Sigmoid colon (tissue), 7 donors: ENCODE results near the gene PKP1. TPM values are rescaled to one million over a fixed set of nuclear protein-coding genes. Genes with fewer than 3 reads are reported as not detected.

Experiments used
- DNase-seq: peaks from one replicate; pipeline ENCODE4 v3.0.0-alpha.2; 2019
- H3K27ac ChIP-seq, 4 donors: fragments of 200-600 bp; sonication (generic); one replicate each; pipeline ENCODE4 v1.5.1; 2016 to 2019; ENCODE audit warnings: mild to moderate bottlenecking in 1 of 4
- H3K27me3 ChIP-seq, 3 donors: fragments of 200-600 bp; sonication (generic); one replicate each; pipeline ENCODE4 v1.5.1; 2019; ENCODE audit warnings: mild to moderate bottlenecking in 1 of 3
- H3K36me3 ChIP-seq, 4 donors: fragments of 200-600 bp; sonication (generic); one replicate each; pipeline ENCODE4 v1.5.1; 2016 to 2019
- H3K4me1 ChIP-seq, 4 donors: fragments of 200-600 bp; sonication (generic); one replicate each; pipeline ENCODE4 v1.5.1; 2017 to 2019
- H3K4me3 ChIP-seq, 4 donors: fragments of 200-600 bp; sonication (generic); one replicate each; pipeline ENCODE4 v1.5.1; 2017 to 2019; ENCODE audit warnings: mild to moderate bottlenecking in 2 of 4, moderate library complexity in 1 of 4
- H3K9me3 ChIP-seq, 4 donors: fragments of 200-600 bp in 3 of 4; sonication (generic) in 3 of 4; one replicate each; pipeline versions ENCODE4 v1.5.1 to v1.6.1; 2013 to 2019
- CTCF ChIP-seq, 4 experiments: fragments of 450-650 bp in 3 of 4; fragments of 200-600 bp in 1 of 4; IDR thresholded peaks; one replicate each; pipeline ENCODE4 v1.5.1; 2016 to 2019; ENCODE audit warnings: antibody characterized with exemption in 4 of 4, mild to moderate bottlenecking in 3 of 4, moderate library complexity in 2 of 4
- EP300 ChIP-seq, 4 donors: sonication (generic); formaldehyde crosslinking; IDR thresholded peaks; one replicate each; pipeline ENCODE4 v1.6.1; 2017; ENCODE audit warnings: antibody characterized with exemption in 4 of 4
- POLR2A ChIP-seq, 2 donors: fragments of 450-650 bp; IDR thresholded peaks; one replicate each; pipeline ENCODE4 v1.6.1; 2016; ENCODE audit warnings: antibody characterized with exemption in 2 of 2, mild to moderate bottlenecking in 2 of 2, moderate library complexity in 2 of 2
- POLR2AphosphoS5 ChIP-seq, 4 donors: sonication (generic); formaldehyde crosslinking; IDR thresholded peaks; one replicate each; pipeline ENCODE4 v1.6.1; 2017; ENCODE audit warnings: antibody characterized with exemption in 4 of 4
- WGBS, 2 donors: extraction: QIAGEN DNeasy Blood & Tissue Kit; methylation state at CpG; one replicate each; pipeline ENCODE4 v1.1.7; 2013; 5-methylcytosine and 5-hydroxymethylcytosine counted together
- intact Hi-C: fragments of 100-400 bp; cut with DNase I; formaldehyde crosslinking; loops from one replicate; pipeline ENCODE4 v1.15.1; 2023
- polyA plus RNA-seq, 3 donors: library from polyadenylated mRNA; stranded (reverse); fragments of 200-250 nt; gene quantifications; one replicate each; pipeline ENCODE4 v1.2.3, GENCODE V29; 2013
- total RNA-seq, 4 donors: library from RNA; depleted of rRNA; stranded (reverse); fragments of >200 nt; gene quantifications; one replicate each; pipeline ENCODE4 v1.1.0, GENCODE V29; 2016
- donor health status: healthy with polysubstance abuse.
- donor health status: Bipolar disorder and iron deficiency.
- donor health status: healthy.

Gene PKP1
- total and polyA plus RNA-seq, 7 donors, result under 0.01 to 0.60 (median 0.16) TPM; not detected in 2

GRCh38 chr1:201353186-201353940, 70.1 kb downstream of the PKP1 start:
- H3K36me3 ChIP-seq, result no peaks in the 10 kb centered on the region
- no peaks in the 10 kb centered on the region for H3K4me1 ChIP-seq
- TF ChIP-seq POLR2AphosphoS5 (IDR thresholded peaks at IDR 0.05) (no peak), EP300 (IDR thresholded peaks at IDR 0.05) (no peak), POLR2A (IDR thresholded peaks at IDR 0.05) (no peak), CTCF (IDR thresholded peaks at IDR 0.05) (no peak)
- intact Hi-C loops, result no loop called here
- no peak for DNase-seq
- H3K27ac ChIP-seq, result no peak overlapping the region
- WGBS, 2 donors, result 44 to 74% methylated on average over 13 of the region's 13 CpGs
- H3K9me3 ChIP-seq, result no peaks in the 10 kb centered on the region
- H3K27me3 ChIP-seq, result no peaks in the 10 kb centered on the region
- H3K4me3 ChIP-seq, result no peak overlapping the region

GRCh38 chr1:201354151-201354900, 71.0 kb downstream of the PKP1 start:
- intact Hi-C loops, result no loop called here
- TF ChIP-seq CTCF (IDR thresholded peaks at IDR 0.05) (no peak), POLR2A (IDR thresholded peaks at IDR 0.05) (no peak), POLR2AphosphoS5 (IDR thresholded peaks at IDR 0.05) (no peak), EP300 (IDR thresholded peaks at IDR 0.05) (no peak)

GRCh38 chr1:201354901-201355295, 71.6 kb downstream of the PKP1 start:
- intact Hi-C loops, result no loop called here

More at GRCh38 chr1:201354151-201354900, 71.0 kb downstream of the PKP1 start:
- no peak for DNase-seq
- WGBS, 2 donors, result 87 to 91% methylated on average over 9 of the region's 9 CpGs
- no peaks in the 10 kb centered on the region for H3K36me3 ChIP-seq
- no peaks in the 10 kb centered on the region for H3K27me3 ChIP-seq
- no peak overlapping the region for H3K4me3 ChIP-seq
- H3K9me3 ChIP-seq, result no peaks in the 10 kb centered on the region
- H3K27ac ChIP-seq, result no peak overlapping the region
- H3K4me1 ChIP-seq, result no peaks in the 10 kb centered on the region

GRCh38 chr1:201355471-201355870, 72.2 kb downstream of the PKP1 start:
- Histone ChIP-seq H3K9me3 (no peaks in the 10 kb centered on the region), H3K36me3 (no peaks in the 10 kb centered on the region), H3K4me1 (no peaks in the 10 kb centered on the region), H3K27ac (no peak overlapping the region), H3K27me3 (no peaks in the 10 kb centered on the region), H3K4me3 (no peak overlapping the region)
- intact Hi-C loops, result no loop called here
- DNase-seq, result no peak
- 89 to 90% methylated on average over 7 of the region's 7 CpGs for WGBS, 2 donors
- TF ChIP-seq POLR2AphosphoS5 (IDR thresholded peaks at IDR 0.05) (no peak), EP300 (IDR thresholded peaks at IDR 0.05) (no peak), CTCF (IDR thresholded peaks at IDR 0.05) (no peak), POLR2A (IDR thresholded peaks at IDR 0.05) (no peak)

More at GRCh38 chr1:201354901-201355295, 71.6 kb downstream of the PKP1 start:
- WGBS, 2 donors, result 50 to 66% methylated on average over 4 of the region's 4 CpGs
- no peaks in the 10 kb centered on the region for H3K27me3 ChIP-seq
- H3K9me3 ChIP-seq, result no peaks in the 10 kb centered on the region
- no peak for DNase-seq
- no peak for TF ChIP-seq EP300 (IDR thresholded peaks at IDR 0.05)
- no peak for TF ChIP-seq POLR2A (IDR thresholded peaks at IDR 0.05)
- no peak for TF ChIP-seq POLR2AphosphoS5 (IDR thresholded peaks at IDR 0.05)
- TF ChIP-seq CTCF (IDR thresholded peaks at IDR 0.05), result no peak
- no peaks in the 10 kb centered on the region for H3K4me1 ChIP-seq
- H3K4me3 ChIP-seq, result no peak overlapping the region
- H3K36me3 ChIP-seq, result no peaks in the 10 kb centered on the region
- no peak overlapping the region for H3K27ac ChIP-seq
